C4-2B (cell line): ENCODE measurements around the gene DENND4A.

Experiments
- CTCF ChIP-seq: fragments of 450-650 bp; conservative IDR thresholded peaks from 2 replicates; pipeline ENCODE4 v1.5.1; 2017; ENCODE audit warnings: mild to moderate bottlenecking
- ZFX ChIP-seq: fragments of 450-650 bp; IDR thresholded peaks from 2 replicates; pipeline ENCODE4 v1.6.1; 2017

- TF ChIP-seq CTCF (no peak), ZFX (no peak)
Measured at GRCh38 chr15:65644282-65644681, 147.8 kb downstream of the DENND4A start.
